Naive thymus-derived CD4-positive, alpha-beta T cell (primary cell): ENCODE results near the gene NRXN3. TPM values are rescaled to one million over a fixed set of nuclear protein-coding genes. Genes with fewer than 3 reads are reported as not detected.

ENCODE experiments used
- ATAC-seq: fragments of 150-1000 bp; cut with Tn5 transposase; 2 replicates; pipeline ENCODE4 v1.10.0; 2021; ENCODE audit warnings: mild to moderate bottlenecking, moderate library complexity
- CTCF ChIA-PET: fragments of 350-600 bp; sonication (Branson Sonifier 250); formaldehyde crosslinking; loops from one replicate; lab custom pipeline; 2021; ENCODE audit warnings: antibody characterized with exemption; lab: Charles Lee
- POLR2A ChIA-PET: fragments of 350-600 bp; sonication (Branson Sonifier 250); formaldehyde crosslinking; loops from one replicate; lab custom pipeline; 2021; ENCODE audit warnings: antibody characterized with exemption, inconsistent platforms; lab: Charles Lee
- DNase-seq, 9 donors: peaks; one replicate each; pipeline versions ENCODE4 v3.0.0 to v3.0.0-alpha.2; 2020 to 2022; ENCODE audit warnings: mixed read lengths in 1 of 9
- H3K27ac ChIP-seq: one replicate; pipeline ENCODE4 v1.7.0; 2013; ENCODE audit warnings: mild to moderate bottlenecking, low read depth, low read length, moderate library complexity
- H3K27me3 ChIP-seq, 2 donors: one replicate each; pipeline ENCODE4 v1.7.0; 2013; ENCODE audit warnings: low read length in 2 of 2, mild to moderate bottlenecking in 2 of 2, moderate library complexity in 2 of 2; ENCODE audit not compliant: control insufficient read depth in 2 of 2, insufficient read depth in 2 of 2
- H3K36me3 ChIP-seq, 3 experiments: 1 replicate in 2 of 3; 2 replicates in 1 of 3; pipeline ENCODE4 v1.7.0; 2013; ENCODE audit warnings: low read length in 3 of 3, mild to moderate bottlenecking in 3 of 3, moderate library complexity in 1 of 3; ENCODE audit not compliant: insufficient read depth in 3 of 3, control insufficient read depth in 2 of 3
- H3K4me1 ChIP-seq, 2 donors: one replicate each; pipeline ENCODE4 v1.7.0; 2013; ENCODE audit warnings: low read length in 2 of 2, mild to moderate bottlenecking in 2 of 2, moderate library complexity in 1 of 2; ENCODE audit not compliant: control insufficient read depth in 2 of 2, insufficient read depth in 2 of 2
- H3K4me3 ChIP-seq: 2 replicates; pipeline ENCODE4 v1.7.0; 2013; ENCODE audit warnings: mild to moderate bottlenecking, low read length
- H3K9me3 ChIP-seq, 3 experiments: 1 replicate in 2 of 3; 2 replicates in 1 of 3; pipeline ENCODE4 v1.7.0; 2013; ENCODE audit warnings: low read length in 3 of 3; ENCODE audit not compliant: control insufficient read depth in 2 of 3
- H3K27ac Mint-ChIP-seq, 9 donors: one replicate each; pipeline ENCODE4 v1.8.0; 2020 to 2022; ENCODE audit warnings: mixed read lengths in 9 of 9, mild to moderate bottlenecking in 8 of 9, moderate library complexity in 5 of 9, inconsistent platforms in 2 of 9
- H3K27me3 Mint-ChIP-seq, 5 donors: one replicate each; pipeline ENCODE4 v1.8.0; 2021 to 2022; ENCODE audit warnings: mixed read lengths in 5 of 5, mild to moderate bottlenecking in 1 of 5
- H3K36me3 Mint-ChIP-seq, 5 donors: one replicate each; pipeline ENCODE4 v1.8.0; 2020 to 2022; ENCODE audit warnings: mixed read lengths in 5 of 5, mild to moderate bottlenecking in 3 of 5, inconsistent platforms in 1 of 5
- H3K4me1 Mint-ChIP-seq, 7 donors: one replicate each; pipeline ENCODE4 v1.8.0; 2020 to 2022; ENCODE audit warnings: mixed read lengths in 7 of 7, mild to moderate bottlenecking in 3 of 7, inconsistent platforms in 1 of 7
- H3K4me3 Mint-ChIP-seq, 10 donors: one replicate each; pipeline ENCODE4 v1.8.0; 2020 to 2022; ENCODE audit warnings: mild to moderate bottlenecking in 10 of 10, mixed read lengths in 10 of 10, moderate library complexity in 6 of 10, inconsistent platforms in 2 of 10
- H3K9me3 Mint-ChIP-seq, 11 donors: one replicate each; pipeline ENCODE4 v1.8.0; 2020 to 2022; ENCODE audit warnings: mixed read lengths in 11 of 11, mild to moderate bottlenecking in 4 of 11, inconsistent platforms in 1 of 11, moderate library complexity in 1 of 11
- intact Hi-C, 2 donors: fragments of 100-400 bp; cut with micrococcal nuclease; formaldehyde crosslinking; loops; one replicate each; pipeline ENCODE4 v1.15.1; 2023
- polyA plus RNA-seq, 2 donors: library from polyadenylated mRNA; unstranded; fragments of 300-500 nt; fragmentation: Illumina TruSeq; gene quantifications; one replicate each; pipeline ENCODE4 v1.2.3, GENCODE V29; 2021
- total RNA-seq, 6 experiments: library from RNA in 5 of 6; stranded (reverse) in 5 of 6; gene quantifications; 1 replicate in 5 of 6; 2 replicates in 1 of 6; pipeline ENCODE4 v1.2.3 and lab custom pipeline; 2021 to 2026

Gene NRXN3
- total and polyA plus RNA-seq, 7 experiments from 2014 or later = not detected

DNA sequence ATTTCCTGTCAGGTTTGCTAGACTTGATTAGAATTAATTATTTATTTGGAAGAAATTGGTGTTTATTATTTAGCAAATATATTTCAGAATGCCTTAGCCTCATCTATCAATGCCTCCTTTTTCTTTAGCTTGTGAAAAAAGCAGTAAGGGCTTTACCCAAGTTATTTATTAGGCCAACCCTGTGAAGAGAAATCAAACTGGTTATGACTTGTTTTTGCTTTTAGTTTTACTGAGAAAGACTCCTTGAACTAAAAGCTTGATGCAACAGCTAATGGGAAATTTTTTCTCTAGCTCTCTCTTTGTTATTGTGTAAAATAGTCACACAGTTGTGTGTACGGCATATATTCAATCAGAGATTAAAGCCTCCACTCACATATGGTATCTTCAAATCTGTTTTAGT, 1734.3 kb downstream of the NRXN3 start:
- no peaks in the 10 kb centered on the region for H3K4me1 ChIP-seq
- Mint-ChIP-seq H3K27ac (no peak overlapping the region), H3K27me3 (no peaks in the 10 kb centered on the region), H3K9me3 (peaks cover 0 to 12% (median 4%) of the 10 kb centered on the region in 11 donors), H3K4me1 (no peaks in the 10 kb centered on the region), H3K4me3 (no peak overlapping the region), H3K36me3 (no peaks in the 10 kb centered on the region)
- H3K36me3 ChIP-seq = no peaks in the 10 kb centered on the region
- H3K9me3 ChIP-seq = no peaks in the 10 kb centered on the region
- intact Hi-C loops = no loop called here
- ChIA-PET POLR2A (no interaction called here), CTCF (no interaction called here)
- H3K27me3 ChIP-seq = no peaks in the 10 kb centered on the region
- DNase-seq = no peak
- H3K27ac ChIP-seq = no peak overlapping the region
- H3K4me3 ChIP-seq = no peak overlapping the region
- ATAC-seq = no peak

DNA sequence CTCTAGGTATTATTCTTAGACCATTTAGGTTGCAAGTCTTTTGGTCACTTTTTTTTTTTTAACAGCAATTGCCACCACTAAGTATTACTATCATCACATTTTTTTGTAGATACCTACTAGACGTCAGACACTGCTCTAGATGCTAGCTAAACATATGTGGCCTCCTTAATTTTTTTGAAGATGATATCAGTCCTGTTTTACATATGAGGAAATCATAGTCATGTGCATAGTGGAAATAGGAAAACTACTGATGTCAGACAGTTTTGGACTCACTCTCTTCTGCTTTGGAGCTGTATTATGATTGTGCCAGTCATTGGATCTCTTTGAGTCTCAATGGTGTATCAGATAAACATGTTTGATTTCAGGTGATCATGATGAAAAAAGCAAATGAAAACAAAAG, 1736.8 kb downstream of the NRXN3 start:
- POLR2A ChIA-PET = no interaction called here
- H3K4me3 ChIP-seq = no peak overlapping the region

DNA sequence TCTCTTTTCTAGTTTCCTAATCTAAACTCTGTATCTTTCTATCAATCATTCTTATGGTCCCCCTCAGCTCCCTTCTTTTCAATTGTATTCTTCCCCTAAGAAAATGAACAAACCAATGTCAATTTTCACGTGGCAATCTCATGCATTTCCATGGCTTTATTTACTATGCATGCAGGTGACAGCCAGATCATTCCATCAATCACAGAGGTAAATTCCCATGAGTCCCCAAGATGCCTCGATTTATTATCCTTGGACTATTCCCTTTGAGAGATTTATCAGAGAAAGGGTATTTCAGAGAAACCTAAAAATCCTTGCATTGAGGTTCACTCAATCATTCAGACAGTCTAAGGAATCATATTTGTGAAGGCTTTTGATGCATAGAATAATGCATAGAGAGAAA, 1739.9 kb downstream of the NRXN3 start:
- Histone ChIP-seq H3K27me3 (no peaks in the 10 kb centered on the region), H3K4me1 (no peaks in the 10 kb centered on the region), H3K27ac (no peak overlapping the region), H3K4me3 (no peak overlapping the region), H3K36me3 (no peaks in the 10 kb centered on the region), H3K9me3 (no peaks in the 10 kb centered on the region)
- no peak for ATAC-seq
- H3K27me3 Mint-ChIP-seq = no peaks in the 10 kb centered on the region
- peaks cover 1 to 13% (median 7%) of the 10 kb centered on the region in 11 donors for H3K9me3 Mint-ChIP-seq
- intact Hi-C loops = no loop called here
- no peaks in the 10 kb centered on the region for H3K36me3 Mint-ChIP-seq
- H3K4me3 Mint-ChIP-seq = no peak overlapping the region
- H3K27ac Mint-ChIP-seq = no peak overlapping the region
- ChIA-PET CTCF (no interaction called here), POLR2A (no interaction called here)
- DNase-seq = no peak
- no peaks in the 10 kb centered on the region for H3K4me1 Mint-ChIP-seq

More for the DNA sequence above, 1736.8 kb downstream of the NRXN3 start:
- no peaks in the 10 kb centered on the region for H3K9me3 ChIP-seq
- H3K36me3 Mint-ChIP-seq = no peaks in the 10 kb centered on the region
- H3K9me3 Mint-ChIP-seq = peaks cover 0 to 5% (median 0%) of the 10 kb centered on the region in 11 donors
- no peaks in the 10 kb centered on the region for H3K4me1 ChIP-seq
- no peak for ATAC-seq
- H3K27me3 ChIP-seq = no peaks in the 10 kb centered on the region
- CTCF ChIA-PET = no interaction called here
- H3K27ac ChIP-seq = no peak overlapping the region
- no peak for DNase-seq
- H3K4me1 Mint-ChIP-seq = no peaks in the 10 kb centered on the region
- no peak overlapping the region for H3K4me3 Mint-ChIP-seq
- H3K27me3 Mint-ChIP-seq = no peaks in the 10 kb centered on the region
- H3K27ac Mint-ChIP-seq = no peak overlapping the region
- H3K36me3 ChIP-seq = no peaks in the 10 kb centered on the region
- intact Hi-C loops = no loop called here

DNA sequence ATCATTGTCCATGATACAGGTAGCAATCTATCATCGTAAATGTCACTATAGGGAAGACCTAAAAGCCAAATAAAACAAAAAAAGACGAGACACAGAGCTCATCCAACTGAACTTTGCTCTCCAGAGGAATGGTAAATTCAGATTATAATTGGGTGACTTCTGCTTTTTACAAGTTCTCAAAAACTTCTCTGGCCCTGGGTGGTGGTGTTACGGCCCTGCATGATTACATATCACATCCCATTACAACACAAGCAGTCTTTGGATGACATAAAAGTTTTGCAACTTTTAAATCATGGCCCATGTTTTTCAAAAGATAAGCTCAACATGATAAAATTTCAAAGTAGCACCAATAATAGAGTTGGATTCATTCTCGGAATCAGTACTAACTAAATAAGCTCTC, 1741.6 kb downstream of the NRXN3 start:
- Mint-ChIP-seq H3K9me3 (peaks cover 1 to 13% (median 7%) of the 10 kb centered on the region in 11 donors), H3K27ac (no peak overlapping the region), H3K36me3 (no peaks in the 10 kb centered on the region), H3K27me3 (no peaks in the 10 kb centered on the region), H3K4me3 (no peak overlapping the region), H3K4me1 (no peaks in the 10 kb centered on the region)
- H3K27ac ChIP-seq = no peak overlapping the region
- ChIA-PET CTCF (no interaction called here), POLR2A (no interaction called here)
- no peaks in the 10 kb centered on the region for H3K27me3 ChIP-seq
- H3K36me3 ChIP-seq = no peaks in the 10 kb centered on the region
- no peaks in the 10 kb centered on the region for H3K9me3 ChIP-seq
- DNase-seq (no peak), ATAC-seq (no peak)
- intact Hi-C loops = no loop called here
- H3K4me1 ChIP-seq = no peaks in the 10 kb centered on the region
- H3K4me3 ChIP-seq = no peak overlapping the region

DNA sequence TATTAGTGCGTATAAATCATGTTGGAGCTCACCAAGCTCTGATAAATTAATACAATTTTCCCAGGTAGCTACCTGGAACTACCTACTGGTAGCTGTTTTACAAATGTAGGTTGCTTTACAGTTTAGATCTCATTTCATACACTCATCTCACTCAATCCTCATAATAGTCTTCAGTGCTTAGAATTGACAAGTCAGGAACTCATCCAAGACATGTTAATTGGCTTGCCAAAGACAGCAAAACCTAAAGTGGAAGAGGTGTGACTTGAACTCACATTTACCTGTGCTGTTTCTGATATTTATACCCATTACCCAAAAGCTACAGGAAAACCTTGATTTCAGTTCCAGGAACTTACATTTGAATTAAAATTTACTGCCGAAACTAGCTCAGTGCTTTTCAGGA, 1744.4 kb downstream of the NRXN3 start:
- Mint-ChIP-seq H3K36me3 (no peaks in the 10 kb centered on the region), H3K27me3 (no peaks in the 10 kb centered on the region), H3K27ac (no peak overlapping the region), H3K4me1 (no peaks in the 10 kb centered on the region), H3K9me3 (peaks cover 1 to 17% (median 7%) of the 10 kb centered on the region in 11 donors), H3K4me3 (no peak overlapping the region)
- H3K27me3 ChIP-seq = no peaks in the 10 kb centered on the region
- no peak overlapping the region for H3K27ac ChIP-seq
- ATAC-seq (no peak), DNase-seq (no peak)
- ChIA-PET CTCF (no interaction called here), POLR2A (no interaction called here)
- H3K4me1 ChIP-seq = no peaks in the 10 kb centered on the region
- intact Hi-C loops = no loop called here
- H3K4me3 ChIP-seq = no peak overlapping the region
- H3K9me3 ChIP-seq = no peaks in the 10 kb centered on the region
- H3K36me3 ChIP-seq = no peaks in the 10 kb centered on the region

DNA sequence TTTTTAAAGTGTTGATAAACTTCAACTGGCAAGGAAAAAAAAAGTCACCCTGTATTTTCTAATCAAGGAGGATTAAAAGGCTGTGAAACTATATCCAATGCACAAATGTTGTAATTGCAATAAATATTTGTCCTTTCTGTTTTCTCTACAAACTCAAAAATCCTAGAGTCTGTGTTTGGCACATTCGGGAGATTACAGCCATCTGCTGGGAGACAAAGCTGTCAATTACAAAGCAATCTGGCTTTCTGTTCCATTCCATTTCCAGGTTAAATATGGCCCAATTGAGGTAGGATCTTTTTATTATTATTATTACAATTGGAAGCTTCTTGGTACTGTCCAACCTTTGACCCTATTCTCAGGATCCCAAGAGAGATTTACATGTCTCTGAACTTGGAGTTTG, 1745.2 kb downstream of the NRXN3 start:
- H3K36me3 ChIP-seq = no peaks in the 10 kb centered on the region
- H3K36me3 Mint-ChIP-seq = no peaks in the 10 kb centered on the region
- POLR2A ChIA-PET = no interaction called here
- CTCF ChIA-PET = no interaction called here
- no peak overlapping the region for H3K27ac Mint-ChIP-seq
- no peaks in the 10 kb centered on the region for H3K27me3 Mint-ChIP-seq
- DNase-seq = no peak
- no peak for ATAC-seq
- no peak overlapping the region for H3K4me3 Mint-ChIP-seq
- intact Hi-C loops = no loop called here
- H3K9me3 ChIP-seq = no peaks in the 10 kb centered on the region
- no peak overlapping the region for H3K27ac ChIP-seq
- H3K4me1 ChIP-seq = no peaks in the 10 kb centered on the region
- H3K4me1 Mint-ChIP-seq = no peaks in the 10 kb centered on the region
- no peak overlapping the region for H3K4me3 ChIP-seq
- no peaks in the 10 kb centered on the region for H3K27me3 ChIP-seq
- peaks cover 1 to 17% (median 7%) of the 10 kb centered on the region in 11 donors for H3K9me3 Mint-ChIP-seq

DNA sequence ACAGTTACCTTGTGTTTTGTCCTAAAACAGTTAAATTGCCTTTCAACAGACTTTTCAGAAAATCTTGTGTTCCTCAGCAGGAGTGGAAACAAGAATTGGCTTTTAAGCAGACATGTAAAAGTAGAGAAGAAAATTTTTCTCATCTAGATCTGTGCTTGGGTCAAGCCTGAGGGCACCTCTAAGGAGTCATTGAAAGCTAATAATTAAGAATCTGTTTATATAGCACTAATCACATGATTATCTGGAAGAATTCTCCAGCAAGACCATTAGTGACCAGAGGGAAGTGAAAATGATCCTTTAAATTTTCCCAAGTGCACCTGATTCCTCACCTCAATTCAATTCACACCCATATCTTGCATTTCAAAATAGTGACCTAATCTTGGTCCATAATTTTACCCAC, 1746.1 kb downstream of the NRXN3 start:
- ChIA-PET CTCF (no interaction called here), POLR2A (no interaction called here)
- Mint-ChIP-seq H3K27ac (no peak overlapping the region), H3K4me1 (no peaks in the 10 kb centered on the region), H3K27me3 (no peaks in the 10 kb centered on the region), H3K9me3 (peaks cover 1 to 22% (median 10%) of the 10 kb centered on the region in 11 donors), H3K36me3 (no peaks in the 10 kb centered on the region), H3K4me3 (no peak overlapping the region)
- H3K4me3 ChIP-seq = no peak overlapping the region
- H3K36me3 ChIP-seq = no peaks in the 10 kb centered on the region
- H3K4me1 ChIP-seq = no peaks in the 10 kb centered on the region
- ATAC-seq (no peak), DNase-seq (no peak)
- H3K9me3 ChIP-seq = no peaks in the 10 kb centered on the region
- intact Hi-C loops = no loop called here
- no peaks in the 10 kb centered on the region for H3K27me3 ChIP-seq
- no peak overlapping the region for H3K27ac ChIP-seq
